DOHH2 (cell line): ENCODE results near the gene DDX19B.

Experiments
- CTCF ChIP-seq: fragments of 200-600 bp; sonication (generic); IDR thresholded peaks from one replicate; pipeline ENCODE4 v1.5.1; 2014; ENCODE audit warnings: antibody characterized with exemption, mild to moderate bottlenecking, low read depth, low read length; ENCODE audit not compliant: poor library complexity, severe bottlenecking
- EZH2phosphoT487 ChIP-seq: fragments of 200-600 bp; sonication (generic); IDR thresholded peaks from 2 replicates; pipeline ENCODE4 v1.6.1; 2017; ENCODE audit warnings: borderline replicate concordance, mild to moderate bottlenecking, antibody characterized with exemption, low read length, moderate library complexity, mixed read lengths

- TF ChIP-seq CTCF (no peak), EZH2phosphoT487 (no peak)
These were observed at the start of gene DDX19B for GRCh38 chr16:70298988-70299938.
